Measurements from ENCODE around the gene POU2AF1. TPM values are rescaled to one million over a fixed set of nuclear protein-coding genes. Genes with fewer than 3 reads are reported as not detected.

Gene POU2AF1
- total RNA-seq, 2 experiments from 2014 or later: 0.52 to 0.78 TPM

- H3K27ac Mint-ChIP-seq: no peak overlapping the region
- CTCF ChIA-PET: no interaction called here
- intact Hi-C loops (cut with DNase I, micrococcal nuclease): no loop called here
Observed at GRCh38 chr11:111353776-111354600, 25.1 kb downstream of the POU2AF1 start.

GRCh38 chr11:111352935-111353710, 26.0 kb downstream of the POU2AF1 start:
- Mint-ChIP-seq H3K9me3 (no peaks in the 10 kb centered on the region), H3K4me1 (ENCODE audit: low read depth) (no peaks in the 10 kb centered on the region), H3K4me3 (no peak overlapping the region), H3K27me3 (no peaks in the 10 kb centered on the region), H3K36me3 (ENCODE audit: low read depth) (no peaks in the 10 kb centered on the region), H3K27ac (no peak overlapping the region)
- intact Hi-C loops (cut with DNase I, micrococcal nuclease): no loop called here
- ATAC-seq (ENCODE audit: poor library complexity) (no peak), DNase-seq (no peak)
- TF ChIP-seq CTCF (IDR thresholded peaks at IDR 0.05): no peak
- Histone ChIP-seq H3K4me1 (ENCODE audit: insufficient read depth, low read length) (no peaks in the 10 kb centered on the region), H3K27ac (ENCODE audit: low read depth in 1 of 2, low read length in 2 of 2) (no peak overlapping the region), H3K36me3 (ENCODE audit: insufficient read depth, low read length) (no peaks in the 10 kb centered on the region), H3K4me3 (ENCODE audit: low read length) (no peak overlapping the region), H3K27me3 (ENCODE audit: control insufficient read depth in 1 of 2, insufficient read depth in 2 of 2, low read length in 2 of 2) (no peaks in the 10 kb centered on the region), H3K9me3 (ENCODE audit: control insufficient read depth in 1 of 2, insufficient read depth in 1 of 2, low read length in 2 of 2) (no peaks in the 10 kb centered on the region)
- ChIA-PET POLR2A (no interaction called here), CTCF (no interaction called here)

More at GRCh38 chr11:111353776-111354600, 25.1 kb downstream of the POU2AF1 start:
- H3K27me3 Mint-ChIP-seq: no peaks in the 10 kb centered on the region
- H3K4me3 ChIP-seq (ENCODE audit: low read length): no peak overlapping the region
- TF ChIP-seq CTCF (IDR thresholded peaks at IDR 0.05): no peak
- H3K27ac ChIP-seq (ENCODE audit: low read depth in 1 of 2, low read length in 2 of 2): no peak overlapping the region
- H3K27me3 ChIP-seq (ENCODE audit: control insufficient read depth in 1 of 2, insufficient read depth in 2 of 2, low read length in 2 of 2): no peaks in the 10 kb centered on the region
- no peaks in the 10 kb centered on the region for H3K36me3 ChIP-seq (ENCODE audit: insufficient read depth, low read length)
- no peak for ATAC-seq (ENCODE audit: poor library complexity)
- no peaks in the 10 kb centered on the region for H3K36me3 Mint-ChIP-seq (ENCODE audit: low read depth)
- no peaks in the 10 kb centered on the region for H3K4me1 Mint-ChIP-seq (ENCODE audit: low read depth)
- no peaks in the 10 kb centered on the region for H3K9me3 Mint-ChIP-seq
- no peaks in the 10 kb centered on the region for H3K4me1 ChIP-seq (ENCODE audit: insufficient read depth, low read length)
- POLR2A ChIA-PET: no interaction called here
- H3K9me3 ChIP-seq (ENCODE audit: control insufficient read depth in 1 of 2, insufficient read depth in 1 of 2, low read length in 2 of 2): no peaks in the 10 kb centered on the region
- H3K4me3 Mint-ChIP-seq: no peak overlapping the region
- DNase-seq: no peak

- Mint-ChIP-seq H3K27ac (no peak overlapping the region), H3K9me3 (no peaks in the 10 kb centered on the region), H3K36me3 (ENCODE audit: low read depth) (no peaks in the 10 kb centered on the region), H3K4me1 (ENCODE audit: low read depth) (no peaks in the 10 kb centered on the region), H3K4me3 (no peak overlapping the region), H3K27me3 (no peaks in the 10 kb centered on the region)
- DNase-seq (no peak), ATAC-seq (ENCODE audit: poor library complexity) (no peak)
- Histone ChIP-seq H3K4me1 (ENCODE audit: insufficient read depth, low read length) (no peaks in the 10 kb centered on the region), H3K27me3 (ENCODE audit: control insufficient read depth in 1 of 2, insufficient read depth in 2 of 2, low read length in 2 of 2) (no peaks in the 10 kb centered on the region), H3K9me3 (ENCODE audit: control insufficient read depth in 1 of 2, insufficient read depth in 1 of 2, low read length in 2 of 2) (no peaks in the 10 kb centered on the region), H3K27ac (ENCODE audit: low read depth in 1 of 2, low read length in 2 of 2) (no peak overlapping the region), H3K36me3 (ENCODE audit: insufficient read depth, low read length) (no peaks in the 10 kb centered on the region), H3K4me3 (ENCODE audit: low read length) (no peak overlapping the region)
- ChIA-PET CTCF (no interaction called here), POLR2A (no interaction called here)
- intact Hi-C loops (cut with DNase I, micrococcal nuclease): no loop called here
- no peak for TF ChIP-seq CTCF (IDR thresholded peaks at IDR 0.05)
Observed at GRCh38 chr11:111352231-111352746, 26.8 kb downstream of the POU2AF1 start.
